ENCODE data around the gene MFSD1.

DNA sequence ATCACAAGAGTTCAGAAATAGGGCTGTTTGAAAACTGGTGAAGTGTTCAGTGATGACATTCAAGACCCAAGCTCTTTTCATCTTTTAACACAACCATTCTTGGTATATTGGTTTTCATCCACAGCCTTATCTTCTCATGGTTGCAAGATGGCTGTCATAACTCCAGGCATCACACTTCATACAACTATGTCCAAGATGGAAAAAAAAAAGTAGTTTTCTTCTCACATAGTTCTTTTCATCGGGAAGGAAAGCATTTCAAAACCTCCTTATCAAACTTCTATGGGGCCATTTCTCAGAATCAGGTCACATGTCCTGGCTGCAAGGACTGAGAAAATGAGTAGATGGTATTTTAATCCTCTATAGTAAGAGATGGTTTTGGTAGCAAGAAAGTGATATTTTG lies 21.1 kb upstream of the MFSD1 start:
- TF ChIP-seq PKNOX1 (IDR thresholded peaks at IDR 0.05) (no peak), FOXM1 (IDR thresholded peaks at IDR 0.05; ENCODE audit: borderline replicate concordance) (no peak), FOXA1 (IDR thresholded peaks at IDR 0.05) (no peak), HDGF (IDR thresholded peaks at IDR 0.05; ENCODE audit: borderline replicate concordance) (no peak), BHLHE40 (IDR thresholded peaks at IDR 0.05; ENCODE audit: borderline replicate concordance) (no peak), NFRKB (IDR thresholded peaks at IDR 0.05) (no peak), ELF4 (IDR thresholded peaks at IDR 0.05) (no peak), SUZ12 (IDR thresholded peaks at IDR 0.05) (no peak), FOXK2 (IDR thresholded peaks at IDR 0.05) (no peak), SP1 (IDR thresholded peaks at IDR 0.05) (no peak), CTBP1 (IDR thresholded peaks at IDR 0.05; ENCODE audit: borderline replicate concordance) (no peak)

Measured in HEK293T (cell line).